GM23338 (cell line): ENCODE measurements around the gene ERP44. TPM values are rescaled to one million over a fixed set of nuclear protein-coding genes. Genes with fewer than 3 reads are reported as not detected.

Experiments
- ATAC-seq: fragments of 200-7000 bp; cut with Tn5 transposase; 3 replicates; pipeline ENCODE4 v1.9.1; 2020
- DNase-seq: peaks from one replicate; pipeline ENCODE4 v3.0.0-alpha.2; 2015; ENCODE audit warnings: low spot score
- H2AFZ ChIP-seq: fragments of 200-600 bp; sonication (generic); 2 replicates; pipeline ENCODE4 v1.8.0; 2016; ENCODE audit warnings: antibody characterized with exemption, mild to moderate bottlenecking, moderate library complexity
- H3F3A ChIP-seq: fragments of 200-600 bp; sonication (generic); replicated peaks from 2 replicates; pipeline ENCODE4 v1.8.0; 2017; ENCODE audit warnings: antibody characterized with exemption, mixed run types, low read depth
- H3K27ac ChIP-seq: fragments of 200-600 bp; sonication (generic); 2 replicates; pipeline ENCODE4 v1.6.1; 2016; ENCODE audit warnings: low read depth
- H3K27me3 ChIP-seq: fragments of 200-600 bp; sonication (generic); 2 replicates; pipeline ENCODE4 v1.8.0; 2016; ENCODE audit warnings: mild to moderate bottlenecking, mixed run types, moderate library complexity; ENCODE audit not compliant: insufficient read depth
- H3K36me3 ChIP-seq: fragments of 200-600 bp; sonication (generic); 2 replicates; pipeline ENCODE4 v1.8.0; 2016; ENCODE audit warnings: mild to moderate bottlenecking; ENCODE audit not compliant: insufficient read depth
- H3K4me1 ChIP-seq: fragments of 200-600 bp; sonication (generic); 2 replicates; pipeline ENCODE4 v1.8.0; 2016; ENCODE audit warnings: mild to moderate bottlenecking, moderate library complexity; ENCODE audit not compliant: insufficient read depth
- H3K4me2 ChIP-seq: fragments of 200-600 bp; sonication (generic); 2 replicates; pipeline ENCODE4 v1.7.1; 2017; ENCODE audit warnings: mixed run types
- H3K4me3 ChIP-seq: fragments of 200-600 bp; sonication (generic); 2 replicates; pipeline ENCODE4 v1.6.1; 2016; ENCODE audit warnings: mixed run types
- H3K79me2 ChIP-seq: fragments of 200-600 bp; sonication (generic); replicated peaks from 2 replicates; pipeline ENCODE4 v1.8.0; 2017; ENCODE audit warnings: mild to moderate bottlenecking; ENCODE audit not compliant: insufficient read depth
- H3K9me2 ChIP-seq: fragments of 200-600 bp; sonication (generic); 2 replicates; pipeline ENCODE4 v1.8.0; 2017; ENCODE audit not compliant: insufficient read depth
- H4K20me1 ChIP-seq: fragments of 200-600 bp; sonication (generic); replicated peaks from 2 replicates; pipeline ENCODE4 v1.8.0; 2017; ENCODE audit warnings: mild to moderate bottlenecking; ENCODE audit not compliant: insufficient read depth
- H3K27ac Mint-ChIP-seq: 2 replicates; pipeline ENCODE4 v1.8.0; 2020; ENCODE audit warnings: inconsistent platforms, mild to moderate bottlenecking, moderate library complexity, mixed read lengths
- H3K27me3 Mint-ChIP-seq: 3 replicates; pipeline ENCODE4 v1.8.0; 2022; ENCODE audit warnings: low read depth, mild to moderate bottlenecking, moderate library complexity, mixed read lengths, inconsistent platforms; ENCODE audit not compliant: insufficient read depth, poor library complexity
- H3K36me3 Mint-ChIP-seq: 3 replicates; pipeline ENCODE4 v1.8.0; 2021; ENCODE audit warnings: low read depth, mild to moderate bottlenecking, inconsistent platforms, moderate library complexity, mixed read lengths
- H3K4me1 Mint-ChIP-seq: 3 replicates; pipeline ENCODE4 v1.8.0; 2020; ENCODE audit warnings: mild to moderate bottlenecking, inconsistent platforms, mixed read lengths
- H3K4me3 Mint-ChIP-seq: 3 replicates; pipeline ENCODE4 v1.8.0; 2021; ENCODE audit warnings: moderate library complexity, mild to moderate bottlenecking, inconsistent platforms, mixed read lengths
- H3K9me3 Mint-ChIP-seq: 3 replicates; pipeline ENCODE4 v1.8.0; 2020; ENCODE audit warnings: moderate library complexity, mild to moderate bottlenecking, inconsistent platforms, mixed read lengths
- CREB1 ChIP-seq: fragments of 250-450 bp; sonication (Bioruptor Pico); IDR thresholded peaks from 2 replicates; pipeline ENCODE4 v1.5.0; 2020; ENCODE audit warnings: low read depth, mild to moderate bottlenecking, moderate library complexity
- EZH2 ChIP-seq: fragments of 200-600 bp; sonication (generic); IDR thresholded peaks from one replicate; pipeline ENCODE4 v1.8.0; 2017; ENCODE audit warnings: antibody characterized with exemption, mild to moderate bottlenecking, low read depth; ENCODE audit not compliant: unreplicated experiment
- EZH2phosphoT487 ChIP-seq: fragments of 200-600 bp; sonication (generic); IDR thresholded peaks from one replicate; pipeline ENCODE4 v1.8.1; 2018; ENCODE audit warnings: antibody characterized with exemption; ENCODE audit not compliant: unreplicated experiment
- JUNB ChIP-seq: IDR thresholded peaks from one replicate; pipeline ENCODE4 v1.6.1; 2016; ENCODE audit warnings: antibody characterized with exemption; ENCODE audit not compliant: unreplicated experiment
- NANOG ChIP-seq: IDR thresholded peaks from 2 replicates; pipeline ENCODE4 v1.6.1; 2016; ENCODE audit warnings: antibody characterized with exemption, borderline replicate concordance
- POLR2AphosphoS5 ChIP-seq: IDR thresholded peaks from 2 replicates; pipeline ENCODE4 v1.6.1; 2016; ENCODE audit warnings: antibody characterized with exemption, low read depth
- STAT1 ChIP-seq: IDR thresholded peaks from one replicate; pipeline ENCODE4 v1.6.1; 2016; ENCODE audit warnings: antibody characterized with exemption; ENCODE audit not compliant: unreplicated experiment
- ZNF114 ChIP-seq: fragments of 250-450 bp; sonication (Bioruptor Pico); IDR thresholded peaks from 2 replicates; pipeline ENCODE4 v1.5.0; 2020; ENCODE audit warnings: mild to moderate bottlenecking, moderate library complexity
- ZNF331 ChIP-seq: fragments of 250-450 bp; sonication (Bioruptor Pico); IDR thresholded peaks from 2 replicates; pipeline ENCODE4 v1.5.0; 2020; ENCODE audit warnings: low read depth, mild to moderate bottlenecking, moderate library complexity
- polyA plus RNA-seq: library from polyadenylated mRNA; unstranded; fragments of >200 nt; fragmentation: Nextera tagmentation; extraction: Ambion mirVana; gene quantifications from 2 replicates; pipeline ENCODE4 v1.2.1, GENCODE V29; 2016
- total RNA-seq: library from RNA; depleted of rRNA; stranded (reverse); fragments of >200 nt; shearing (Covaris generic); gene quantifications from 2 replicates; pipeline ENCODE4 v1.2.3, GENCODE V29; 2014
- TF ChIP-seq, protein P1 (sequence below): IDR thresholded peaks from one replicate; pipeline ENCODE4 v1.6.1; 2018; ENCODE audit warnings: antibody characterized with exemption; ENCODE audit not compliant: unreplicated experiment
- TF ChIP-seq, protein P2 (sequence below): fragments of 250-450 bp; sonication (Bioruptor Pico); IDR thresholded peaks from 2 replicates; pipeline ENCODE4 v1.5.0; 2020; ENCODE audit warnings: mild to moderate bottlenecking, moderate library complexity
- TF ChIP-seq, protein P3 (sequence below): IDR thresholded peaks from 2 replicates; pipeline ENCODE4 v1.6.1; 2016; ENCODE audit warnings: antibody characterized with exemption
- TF ChIP-seq, protein P4 (sequence below), 2 experiments: fragments of 200-600 bp in 1 of 2; sonication (generic) in 1 of 2; conservative IDR thresholded peaks; 2 replicates each; pipeline versions ENCODE4 v1.5.1 to v1.6.1; 2016 to 2017; ENCODE audit warnings: antibody characterized with exemption in 2 of 2, low read depth in 2 of 2, mild to moderate bottlenecking in 2 of 2, moderate library complexity in 1 of 2

ERP44 gene
- total and polyA plus RNA-seq, 2 experiments from 2014 or later = 13.0 to 24.1 TPM

DNA sequence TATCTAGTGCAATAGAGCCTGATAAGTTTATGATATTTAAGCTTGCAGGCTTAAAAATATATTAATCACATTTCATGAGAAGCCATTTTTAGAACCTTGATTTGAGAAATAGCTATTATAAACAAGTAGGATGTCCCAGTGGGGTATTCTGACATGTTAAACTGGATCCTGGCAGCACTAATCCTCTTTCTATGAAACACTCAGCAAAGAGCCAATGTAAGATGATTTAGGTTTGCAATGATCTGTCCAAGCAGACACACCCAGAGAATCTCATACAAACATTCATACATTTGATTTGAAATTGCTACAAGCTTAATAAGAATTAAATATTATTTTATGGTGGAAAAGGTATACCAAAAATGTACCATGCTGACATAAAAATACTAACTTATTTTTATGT lies 86.5 kb downstream of the ERP44 start:
- ATAC-seq = no peak
- H3F3A ChIP-seq = no peaks in the 10 kb centered on the region
- Mint-ChIP-seq H3K9me3 (no peaks in the 10 kb centered on the region), H3K4me1 (no peaks in the 10 kb centered on the region), H3K36me3 (no peaks in the 10 kb centered on the region; the same call in 2 of the 3 replicates), H3K4me3 (no peak overlapping the region), H3K27me3 (peaks cover 4% of the 10 kb centered on the region), H3K27ac (no peak overlapping the region)
- H3K4me3 ChIP-seq = no peak overlapping the region
- H3K4me1 ChIP-seq = no peaks in the 10 kb centered on the region
- no peak overlapping the region for H3K4me2 ChIP-seq
- no peak overlapping the region for H2AFZ ChIP-seq
- H3K9me2 ChIP-seq = no peaks in the 10 kb centered on the region
- no peaks in the 10 kb centered on the region for H4K20me1 ChIP-seq
- no peaks in the 10 kb centered on the region for H3K36me3 ChIP-seq
- no peaks in the 10 kb centered on the region for H3K27me3 ChIP-seq
- H3K27ac ChIP-seq = no peak overlapping the region
- no peaks in the 10 kb centered on the region for H3K79me2 ChIP-seq
- TF ChIP-seq NANOG (no peak), JUNB (no peak), CREB1 (CRISPR knock-in tag) (no peak), ZNF331 (no peak), EZH2phosphoT487 (no peak), POLR2AphosphoS5 (no peak), ZNF114 (CRISPR knock-in tag) (no peak), EZH2 (no peak), STAT1 (no peak)
- TF ChIP-seq, protein P1, sequence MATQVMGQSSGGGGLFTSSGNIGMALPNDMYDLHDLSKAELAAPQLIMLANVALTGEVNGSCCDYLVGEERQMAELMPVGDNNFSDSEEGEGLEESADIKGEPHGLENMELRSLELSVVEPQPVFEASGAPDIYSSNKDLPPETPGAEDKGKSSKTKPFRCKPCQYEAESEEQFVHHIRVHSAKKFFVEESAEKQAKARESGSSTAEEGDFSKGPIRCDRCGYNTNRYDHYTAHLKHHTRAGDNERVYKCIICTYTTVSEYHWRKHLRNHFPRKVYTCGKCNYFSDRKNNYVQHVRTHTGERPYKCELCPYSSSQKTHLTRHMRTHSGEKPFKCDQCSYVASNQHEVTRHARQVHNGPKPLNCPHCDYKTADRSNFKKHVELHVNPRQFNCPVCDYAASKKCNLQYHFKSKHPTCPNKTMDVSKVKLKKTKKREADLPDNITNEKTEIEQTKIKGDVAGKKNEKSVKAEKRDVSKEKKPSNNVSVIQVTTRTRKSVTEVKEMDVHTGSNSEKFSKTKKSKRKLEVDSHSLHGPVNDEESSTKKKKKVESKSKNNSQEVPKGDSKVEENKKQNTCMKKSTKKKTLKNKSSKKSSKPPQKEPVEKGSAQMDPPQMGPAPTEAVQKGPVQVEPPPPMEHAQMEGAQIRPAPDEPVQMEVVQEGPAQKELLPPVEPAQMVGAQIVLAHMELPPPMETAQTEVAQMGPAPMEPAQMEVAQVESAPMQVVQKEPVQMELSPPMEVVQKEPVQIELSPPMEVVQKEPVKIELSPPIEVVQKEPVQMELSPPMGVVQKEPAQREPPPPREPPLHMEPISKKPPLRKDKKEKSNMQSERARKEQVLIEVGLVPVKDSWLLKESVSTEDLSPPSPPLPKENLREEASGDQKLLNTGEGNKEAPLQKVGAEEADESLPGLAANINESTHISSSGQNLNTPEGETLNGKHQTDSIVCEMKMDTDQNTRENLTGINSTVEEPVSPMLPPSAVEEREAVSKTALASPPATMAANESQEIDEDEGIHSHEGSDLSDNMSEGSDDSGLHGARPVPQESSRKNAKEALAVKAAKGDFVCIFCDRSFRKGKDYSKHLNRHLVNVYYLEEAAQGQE = no peak
- TF ChIP-seq, protein P2, sequence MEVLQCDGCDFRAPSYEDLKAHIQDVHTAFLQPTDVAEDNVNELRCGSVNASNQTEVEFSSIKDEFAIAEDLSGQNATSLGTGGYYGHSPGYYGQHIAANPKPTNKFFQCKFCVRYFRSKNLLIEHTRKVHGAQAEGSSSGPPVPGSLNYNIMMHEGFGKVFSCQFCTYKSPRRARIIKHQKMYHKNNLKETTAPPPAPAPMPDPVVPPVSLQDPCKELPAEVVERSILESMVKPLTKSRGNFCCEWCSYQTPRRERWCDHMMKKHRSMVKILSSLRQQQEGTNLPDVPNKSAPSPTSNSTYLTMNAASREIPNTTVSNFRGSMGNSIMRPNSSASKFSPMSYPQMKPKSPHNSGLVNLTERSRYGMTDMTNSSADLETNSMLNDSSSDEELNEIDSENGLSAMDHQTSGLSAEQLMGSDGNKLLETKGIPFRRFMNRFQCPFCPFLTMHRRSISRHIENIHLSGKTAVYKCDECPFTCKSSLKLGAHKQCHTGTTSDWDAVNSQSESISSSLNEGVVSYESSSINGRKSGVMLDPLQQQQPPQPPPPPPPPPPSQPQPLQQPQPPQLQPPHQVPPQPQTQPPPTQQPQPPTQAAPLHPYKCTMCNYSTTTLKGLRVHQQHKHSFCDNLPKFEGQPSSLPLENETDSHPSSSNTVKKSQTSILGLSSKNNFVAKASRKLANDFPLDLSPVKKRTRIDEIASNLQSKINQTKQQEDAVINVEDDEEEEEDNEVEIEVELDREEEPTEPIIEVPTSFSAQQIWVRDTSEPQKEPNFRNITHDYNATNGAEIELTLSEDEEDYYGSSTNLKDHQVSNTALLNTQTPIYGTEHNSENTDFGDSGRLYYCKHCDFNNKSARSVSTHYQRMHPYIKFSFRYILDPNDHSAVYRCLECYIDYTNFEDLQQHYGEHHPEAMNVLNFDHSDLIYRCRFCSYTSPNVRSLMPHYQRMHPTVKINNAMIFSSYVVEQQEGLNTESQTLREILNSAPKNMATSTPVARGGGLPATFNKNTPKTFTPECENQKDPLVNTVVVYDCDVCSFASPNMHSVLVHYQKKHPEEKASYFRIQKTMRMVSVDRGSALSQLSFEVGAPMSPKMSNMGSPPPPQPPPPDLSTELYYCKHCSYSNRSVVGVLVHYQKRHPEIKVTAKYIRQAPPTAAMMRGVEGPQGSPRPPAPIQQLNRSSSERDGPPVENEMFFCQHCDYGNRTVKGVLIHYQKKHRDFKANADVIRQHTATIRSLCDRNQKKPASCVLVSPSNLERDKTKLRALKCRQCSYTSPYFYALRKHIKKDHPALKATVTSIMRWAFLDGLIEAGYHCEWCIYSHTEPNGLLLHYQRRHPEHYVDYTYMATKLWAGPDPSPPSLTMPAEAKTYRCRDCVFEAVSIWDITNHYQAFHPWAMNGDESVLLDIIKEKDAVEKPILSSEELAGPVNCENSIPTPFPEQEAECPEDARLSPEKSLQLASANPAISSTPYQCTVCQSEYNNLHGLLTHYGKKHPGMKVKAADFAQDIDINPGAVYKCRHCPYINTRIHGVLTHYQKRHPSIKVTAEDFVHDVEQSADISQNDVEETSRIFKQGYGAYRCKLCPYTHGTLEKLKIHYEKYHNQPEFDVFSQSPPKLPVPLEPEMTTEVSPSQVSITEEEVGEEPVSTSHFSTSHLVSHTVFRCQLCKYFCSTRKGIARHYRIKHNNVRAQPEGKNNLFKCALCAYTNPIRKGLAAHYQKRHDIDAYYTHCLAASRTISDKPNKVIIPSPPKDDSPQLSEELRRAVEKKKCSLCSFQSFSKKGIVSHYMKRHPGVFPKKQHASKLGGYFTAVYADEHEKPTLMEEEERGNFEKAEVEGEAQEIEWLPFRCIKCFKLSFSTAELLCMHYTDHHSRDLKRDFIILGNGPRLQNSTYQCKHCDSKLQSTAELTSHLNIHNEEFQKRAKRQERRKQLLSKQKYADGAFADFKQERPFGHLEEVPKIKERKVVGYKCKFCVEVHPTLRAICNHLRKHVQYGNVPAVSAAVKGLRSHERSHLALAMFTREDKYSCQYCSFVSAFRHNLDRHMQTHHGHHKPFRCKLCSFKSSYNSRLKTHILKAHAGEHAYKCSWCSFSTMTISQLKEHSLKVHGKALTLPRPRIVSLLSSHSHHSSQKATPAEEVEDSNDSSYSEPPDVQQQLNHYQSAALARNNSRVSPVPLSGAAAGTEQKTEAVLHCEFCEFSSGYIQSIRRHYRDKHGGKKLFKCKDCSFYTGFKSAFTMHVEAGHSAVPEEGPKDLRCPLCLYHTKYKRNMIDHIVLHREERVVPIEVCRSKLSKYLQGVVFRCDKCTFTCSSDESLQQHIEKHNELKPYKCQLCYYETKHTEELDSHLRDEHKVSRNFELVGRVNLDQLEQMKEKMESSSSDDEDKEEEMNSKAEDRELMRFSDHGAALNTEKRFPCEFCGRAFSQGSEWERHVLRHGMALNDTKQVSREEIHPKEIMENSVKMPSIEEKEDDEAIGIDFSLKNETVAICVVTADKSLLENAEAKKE (CRISPR knock-in tag) = no peak
- TF ChIP-seq, protein P3, sequence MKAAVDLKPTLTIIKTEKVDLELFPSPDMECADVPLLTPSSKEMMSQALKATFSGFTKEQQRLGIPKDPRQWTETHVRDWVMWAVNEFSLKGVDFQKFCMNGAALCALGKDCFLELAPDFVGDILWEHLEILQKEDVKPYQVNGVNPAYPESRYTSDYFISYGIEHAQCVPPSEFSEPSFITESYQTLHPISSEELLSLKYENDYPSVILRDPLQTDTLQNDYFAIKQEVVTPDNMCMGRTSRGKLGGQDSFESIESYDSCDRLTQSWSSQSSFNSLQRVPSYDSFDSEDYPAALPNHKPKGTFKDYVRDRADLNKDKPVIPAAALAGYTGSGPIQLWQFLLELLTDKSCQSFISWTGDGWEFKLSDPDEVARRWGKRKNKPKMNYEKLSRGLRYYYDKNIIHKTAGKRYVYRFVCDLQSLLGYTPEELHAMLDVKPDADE = no peak
- TF ChIP-seq, protein P4, sequence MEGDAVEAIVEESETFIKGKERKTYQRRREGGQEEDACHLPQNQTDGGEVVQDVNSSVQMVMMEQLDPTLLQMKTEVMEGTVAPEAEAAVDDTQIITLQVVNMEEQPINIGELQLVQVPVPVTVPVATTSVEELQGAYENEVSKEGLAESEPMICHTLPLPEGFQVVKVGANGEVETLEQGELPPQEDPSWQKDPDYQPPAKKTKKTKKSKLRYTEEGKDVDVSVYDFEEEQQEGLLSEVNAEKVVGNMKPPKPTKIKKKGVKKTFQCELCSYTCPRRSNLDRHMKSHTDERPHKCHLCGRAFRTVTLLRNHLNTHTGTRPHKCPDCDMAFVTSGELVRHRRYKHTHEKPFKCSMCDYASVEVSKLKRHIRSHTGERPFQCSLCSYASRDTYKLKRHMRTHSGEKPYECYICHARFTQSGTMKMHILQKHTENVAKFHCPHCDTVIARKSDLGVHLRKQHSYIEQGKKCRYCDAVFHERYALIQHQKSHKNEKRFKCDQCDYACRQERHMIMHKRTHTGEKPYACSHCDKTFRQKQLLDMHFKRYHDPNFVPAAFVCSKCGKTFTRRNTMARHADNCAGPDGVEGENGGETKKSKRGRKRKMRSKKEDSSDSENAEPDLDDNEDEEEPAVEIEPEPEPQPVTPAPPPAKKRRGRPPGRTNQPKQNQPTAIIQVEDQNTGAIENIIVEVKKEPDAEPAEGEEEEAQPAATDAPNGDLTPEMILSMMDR (conservative IDR thresholded peaks at IDR 0.05; ENCODE audit: low read depth in 2 of 2) = no peak
- no peak for DNase-seq
